TTC549 (cell line): ENCODE data around the gene SLC35F1.

ENCODE experiments used
- FAIRE-seq: peaks from 2 replicates; lab custom pipeline; 2012; peaks lifted over from hg19 to GRCh38; lab: Jason Lieb, UNC

The SLC35F1 gene

GRCh38 chr6:118123503-118124037, 216.5 kb downstream of the SLC35F1 start:
- no peak for FAIRE-seq

DNA sequence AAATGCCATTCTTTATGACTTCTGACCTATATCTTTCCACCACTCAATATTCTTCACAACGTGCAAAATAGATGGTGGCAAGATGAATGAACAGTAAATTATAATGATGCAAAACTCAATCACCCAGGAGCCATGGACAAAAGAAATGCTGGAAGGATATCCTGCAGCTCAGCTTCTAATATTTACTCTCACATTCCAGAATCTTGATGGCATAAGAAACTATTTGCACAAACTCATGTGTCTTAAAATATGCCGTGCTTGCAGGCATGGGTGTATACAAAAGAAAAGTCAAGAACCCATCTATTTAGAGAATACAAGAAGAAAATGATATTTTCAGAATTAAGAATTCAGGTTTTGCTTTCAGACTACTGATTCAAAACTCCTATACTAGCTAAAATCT, 217.8 kb downstream of the SLC35F1 start:
- no peak for FAIRE-seq

GRCh38 chr6:118128755-118129154, 221.7 kb downstream of the SLC35F1 start:
- no peak for FAIRE-seq

DNA sequence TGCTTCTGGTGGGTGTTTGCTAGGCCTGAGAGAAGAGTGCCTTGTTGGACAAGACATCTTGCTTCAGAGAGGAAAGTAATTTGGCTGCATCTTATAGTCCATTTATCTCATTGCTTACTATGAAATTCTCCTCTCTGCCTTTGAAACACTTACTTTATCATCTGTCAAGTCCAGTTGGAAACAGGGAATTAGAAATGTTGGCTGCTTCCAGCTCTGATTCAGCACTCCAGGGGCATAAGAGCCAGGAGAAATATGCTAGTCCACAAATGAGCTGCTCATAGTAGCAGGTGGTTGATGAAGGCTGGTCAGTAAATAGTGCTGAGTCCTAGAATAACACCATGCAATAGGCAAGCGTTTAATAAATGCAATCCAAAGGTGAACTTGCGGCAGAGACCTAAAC, 227.1 kb downstream of the SLC35F1 start:
- no peak for FAIRE-seq

DNA sequence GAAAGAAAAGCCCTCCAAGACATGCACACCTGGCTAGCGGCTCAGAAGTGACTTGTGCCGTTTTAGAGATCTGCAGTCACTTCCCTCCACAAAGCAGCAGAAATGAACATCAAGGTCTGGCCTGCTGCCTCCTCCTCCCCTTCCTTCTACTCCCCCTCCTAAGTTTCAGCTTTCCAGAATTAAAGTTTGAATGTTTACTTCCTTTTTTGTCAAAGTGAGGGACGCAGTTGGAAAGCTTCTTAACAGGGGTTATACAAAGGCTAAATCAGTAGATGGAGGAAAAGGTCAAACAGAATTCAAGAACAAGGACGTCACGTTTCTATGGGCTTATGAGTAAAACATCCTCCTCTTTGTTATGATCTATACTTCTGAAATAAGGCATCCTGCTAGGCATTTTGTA, 227.7 kb downstream of the SLC35F1 start:
- FAIRE-seq: no peak

DNA sequence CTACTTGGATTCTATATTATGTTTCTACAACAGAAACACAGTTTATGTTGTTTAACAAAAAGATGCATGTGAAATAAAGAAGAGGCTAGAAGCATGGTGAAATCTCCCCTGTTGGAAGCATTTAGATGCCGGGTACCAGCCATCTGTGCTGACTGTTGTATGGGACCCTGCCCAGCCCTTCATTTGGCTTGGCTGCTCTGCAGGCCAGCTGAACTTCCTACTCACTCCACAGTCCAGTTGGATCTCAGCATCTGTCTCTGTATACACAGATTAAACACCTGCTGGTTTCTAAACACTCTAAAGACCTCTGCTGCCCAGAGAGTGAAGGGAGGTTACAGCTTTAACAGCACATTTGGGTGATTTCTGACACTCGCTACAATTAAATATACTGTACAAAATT, 228.3 kb downstream of the SLC35F1 start:
- FAIRE-seq: no peak

DNA sequence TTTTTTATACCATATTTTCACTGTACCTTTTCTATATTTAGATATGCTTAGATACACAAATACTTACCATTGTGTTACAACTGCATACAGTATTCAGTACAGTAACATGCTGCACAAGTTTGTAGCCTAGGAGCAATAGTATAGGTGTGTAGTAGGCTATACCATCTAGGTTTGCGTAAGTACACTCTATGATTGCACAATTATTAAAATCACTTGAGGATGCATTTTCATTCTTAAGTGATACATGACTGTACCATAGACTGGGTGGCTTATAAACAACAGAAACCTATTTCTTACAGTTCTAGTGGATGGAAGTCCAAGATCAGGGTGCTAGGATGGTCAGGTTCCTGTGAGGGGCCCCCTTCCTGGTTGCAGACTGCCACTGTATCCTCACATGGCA, 234.1 kb downstream of the SLC35F1 start:
- FAIRE-seq: no peak

DNA sequence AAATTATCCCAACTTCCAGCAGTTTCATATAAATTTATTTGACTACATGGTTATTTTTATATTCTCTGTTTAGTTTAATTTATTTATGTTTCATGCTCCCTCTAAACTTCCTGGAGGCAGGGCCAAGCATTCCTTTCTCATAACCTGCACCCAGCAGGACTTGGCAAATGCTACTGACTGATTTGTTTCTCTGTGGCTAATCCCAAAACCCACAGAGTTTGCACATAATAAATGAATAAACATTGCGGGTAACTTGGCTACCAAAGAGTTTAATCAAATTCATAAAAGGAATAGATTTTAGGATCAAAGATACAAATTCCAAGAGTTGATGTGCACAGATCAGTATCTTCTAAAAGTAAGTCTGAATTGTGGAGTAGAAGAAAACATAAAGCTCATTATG, 239.5 kb downstream of the SLC35F1 start:
- no peak for FAIRE-seq

DNA sequence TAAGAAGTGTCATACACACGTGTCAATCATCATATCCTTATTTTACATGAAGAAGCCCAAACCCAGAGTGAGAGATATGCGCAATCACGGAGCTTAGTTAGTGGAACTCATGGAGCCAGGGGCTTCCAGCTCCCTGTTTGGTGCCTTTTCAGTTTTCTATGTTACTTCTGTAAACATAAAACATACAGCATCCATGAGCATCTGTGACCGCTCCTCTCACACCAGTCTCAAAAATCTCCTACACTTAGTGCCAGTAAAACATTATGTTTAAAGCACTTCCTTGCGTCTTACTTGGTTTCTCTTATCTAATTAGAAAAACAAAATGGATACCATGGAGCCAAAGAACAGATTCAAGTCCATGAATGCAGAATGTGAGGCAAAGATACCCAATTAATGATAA, 240.4 kb downstream of the SLC35F1 start:
- no peak for FAIRE-seq

- no peak for FAIRE-seq
Observed at GRCh38 chr6:118148561-118148960, 241.5 kb downstream of the SLC35F1 start.

DNA sequence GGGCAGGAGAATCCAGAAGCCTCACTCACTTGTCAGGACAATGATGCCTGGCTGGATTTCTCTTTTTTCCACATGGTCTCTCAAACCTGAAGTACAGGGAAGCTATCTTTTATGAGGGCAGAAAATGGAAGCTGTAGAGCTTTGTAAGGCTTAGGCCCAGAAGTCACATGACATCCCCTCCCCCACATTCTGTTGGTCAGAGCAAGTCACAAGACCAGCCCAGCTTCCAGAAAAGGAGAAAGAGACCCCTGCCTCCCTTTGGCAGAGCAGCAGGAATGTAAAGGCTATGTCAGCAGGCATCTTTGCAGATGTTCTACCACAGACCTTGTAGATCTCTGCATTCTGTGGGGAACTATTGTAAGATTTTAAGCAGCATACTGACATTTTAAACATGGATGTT, 245.5 kb downstream of the SLC35F1 start:
- no peak for FAIRE-seq

- no peak for FAIRE-seq
Observed at GRCh38 chr6:118161343-118161742, 254.3 kb downstream of the SLC35F1 start.

- FAIRE-seq: no peak
Observed at GRCh38 chr6:118163542-118163941, 256.5 kb downstream of the SLC35F1 start.

GRCh38 chr6:118165500-118165899, 258.4 kb downstream of the SLC35F1 start:
- no peak for FAIRE-seq

DNA sequence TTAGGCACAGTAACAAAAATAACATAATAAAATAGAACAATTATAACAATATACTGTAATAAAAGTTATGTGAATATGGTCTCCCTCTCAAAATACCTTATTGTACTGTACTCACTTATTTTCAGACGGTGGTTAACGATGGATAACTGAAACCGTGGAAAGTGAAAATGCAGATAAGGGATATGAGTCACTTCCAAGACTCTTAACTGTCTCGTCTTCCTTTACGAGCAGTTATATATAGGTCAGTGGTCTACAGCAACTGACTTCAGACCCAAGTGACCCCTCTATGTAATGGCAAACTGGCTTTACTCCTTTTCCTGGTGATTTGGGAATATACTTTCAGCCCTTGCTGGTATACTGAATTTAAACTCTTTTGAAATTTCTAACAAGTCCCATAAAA, 261.4 kb downstream of the SLC35F1 start:
- FAIRE-seq: no peak

DNA sequence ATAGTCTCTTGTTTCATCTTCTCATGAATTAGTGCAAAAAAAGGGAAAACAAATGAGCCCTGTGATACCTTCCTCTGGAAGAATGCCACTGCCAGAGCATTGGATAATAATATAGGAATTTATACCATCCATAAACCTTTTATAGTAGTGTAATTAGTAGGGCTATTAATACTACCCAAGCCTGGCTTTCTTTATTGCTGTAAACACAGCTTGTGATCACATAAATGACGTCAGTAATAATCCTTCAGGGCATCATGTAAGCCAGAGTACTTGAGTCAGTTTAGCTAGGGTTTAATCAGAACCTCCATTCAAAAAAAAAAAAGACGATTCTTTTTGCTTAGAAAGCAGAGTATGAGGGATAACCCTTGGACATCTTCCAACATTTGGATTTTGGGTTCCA, 264.8 kb downstream of the SLC35F1 start:
- FAIRE-seq: no peak

- FAIRE-seq: no peak
Observed at GRCh38 chr6:118174071-118174470, 267.0 kb downstream of the SLC35F1 start.

DNA sequence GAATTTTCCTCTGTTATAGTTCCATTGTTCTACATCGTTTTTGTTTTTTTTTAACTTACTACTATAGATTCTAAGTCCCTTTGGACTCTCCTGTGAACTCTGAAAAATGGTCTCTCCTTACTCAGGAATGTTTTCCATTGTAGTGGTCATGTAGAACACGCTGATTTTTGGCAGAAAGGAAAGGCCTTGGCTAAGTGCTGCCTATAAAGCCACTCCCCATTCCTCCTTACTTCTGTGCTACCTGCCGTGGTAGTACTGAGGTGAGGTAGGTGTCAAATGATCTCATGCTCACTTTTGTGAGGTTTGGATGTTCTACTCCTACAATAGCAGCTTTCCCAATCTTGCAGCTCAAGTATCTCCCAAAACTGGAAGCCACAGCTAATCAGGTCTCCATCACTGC, 270.7 kb downstream of the SLC35F1 start:
- no peak for FAIRE-seq

GRCh38 chr6:118179048-118179447, 272.0 kb downstream of the SLC35F1 start:
- no peak for FAIRE-seq

- FAIRE-seq: no peak
Observed at GRCh38 chr6:118186672-118187567, 279.9 kb downstream of the SLC35F1 start.

GRCh38 chr6:118187568-118188164, 280.6 kb downstream of the SLC35F1 start:
- FAIRE-seq: no peak

- FAIRE-seq: no peak
Observed at GRCh38 chr6:118188561-118188960, 281.5 kb downstream of the SLC35F1 start.

GRCh38 chr6:118197539-118197938, 290.5 kb downstream of the SLC35F1 start:
- no peak for FAIRE-seq

GRCh38 chr6:118198746-118199145, 291.7 kb downstream of the SLC35F1 start:
- no peak for FAIRE-seq
